Panc1 (cell line): ENCODE measurements around the gene ITGA3. TPM values are rescaled to one million over a fixed set of nuclear protein-coding genes. Genes with fewer than 3 reads are reported as not detected.

Source experiments
- ATAC-seq: fragments of 200-7000 bp; cut with Tn5 transposase; 2 replicates; pipeline ENCODE4 v1.9.1; 2020; ENCODE audit warnings: mild to moderate bottlenecking, moderate library complexity
- BruUV-seq: library from RNA; stranded (reverse); fragments of 400-500 nt; replicated peaks from 2 replicates; lab custom pipeline; 2021; lab: Mats Ljungman, UMichigan
- CTCF ChIA-PET: fragments of 300-600 bp; sonication (Branson Sonifier 250); formaldehyde crosslinking; loops from one replicate; lab custom pipeline; 2022; ENCODE audit warnings: antibody characterized with exemption; lab: Charles Lee
- POLR2A ChIA-PET: fragments of 300-600 bp; sonication (Branson Sonifier 250); formaldehyde crosslinking; loops from one replicate; lab custom pipeline; 2022; ENCODE audit warnings: antibody characterized with exemption; lab: Charles Lee
- DNase-seq: peaks from one replicate; pipeline ENCODE4 v3.0.0-alpha.2; 2010; ENCODE audit warnings: low read depth, low spot score
- H3K27ac ChIP-seq: 2 replicates; pipeline ENCODE4 v1.5.1; 2011; ENCODE audit warnings: mild to moderate bottlenecking, low read length, inconsistent platforms
- H3K27me3 ChIP-seq: fragments of 200-500 bp; sonication (Bioruptor generic); 2 replicates; pipeline ENCODE4 v1.6.0; 2014; ENCODE audit warnings: low read length, inconsistent platforms; ENCODE audit not compliant: control insufficient read depth, insufficient read depth
- H3K36me3 ChIP-seq: fragments of 200-500 bp; sonication (Bioruptor generic); 2 replicates; pipeline ENCODE4 v1.5.1; 2014; ENCODE audit warnings: inconsistent platforms, mild to moderate bottlenecking, low read length, moderate library complexity; ENCODE audit not compliant: control insufficient read depth, insufficient read depth
- H3K4me1 ChIP-seq: 2 replicates; pipeline ENCODE4 v1.5.1; 2011; ENCODE audit warnings: inconsistent platforms, mild to moderate bottlenecking, low read length, moderate library complexity; ENCODE audit not compliant: control insufficient read depth, insufficient read depth
- H3K4me3 ChIP-seq, 2 experiments: 2 replicates each; pipeline ENCODE4 v1.5.1; 2011 to 2012; ENCODE audit warnings: low read depth in 2 of 2, low read length in 2 of 2, mild to moderate bottlenecking in 2 of 2, inconsistent platforms in 1 of 2, moderate library complexity in 1 of 2
- H3K9me3 ChIP-seq: fragments of 200-500 bp; sonication (Bioruptor generic); 2 replicates; pipeline ENCODE4 v1.5.1; 2014; ENCODE audit warnings: low read depth, mild to moderate bottlenecking, inconsistent platforms, low read length, moderate library complexity; ENCODE audit not compliant: control insufficient read depth, insufficient read depth
- CTCF ChIP-seq: fragments of 450-650 bp; IDR thresholded peaks from 2 replicates; pipeline ENCODE4 v1.5.1; 2017; ENCODE audit warnings: mild to moderate bottlenecking
- POLR2AphosphoS5 ChIP-seq: IDR thresholded peaks from 2 replicates; pipeline ENCODE4 v1.6.1; 2012; ENCODE audit warnings: mild to moderate bottlenecking, low read depth, low read length, moderate library complexity
- SIN3A ChIP-seq: IDR thresholded peaks from 2 replicates; pipeline ENCODE4 v1.6.1; 2012; ENCODE audit warnings: low read depth, mild to moderate bottlenecking, low read length, moderate library complexity, borderline replicate concordance; ENCODE audit not compliant: insufficient read depth
- TCF7L2 ChIP-seq: IDR thresholded peaks from 2 replicates; pipeline ENCODE4 v1.6.1; 2011; ENCODE audit warnings: mild to moderate bottlenecking, low read depth, low read length, inconsistent platforms
- in situ Hi-C: cut with HindIII; loops from 2 replicates; pipeline ENCODE4 v1.10.0; 2016; ENCODE audit warnings: low sequenced_read_pairs, low pct_unique_long_range_greater_than_20kb
- intact Hi-C: fragments of 100-400 bp; cut with micrococcal nuclease; formaldehyde crosslinking; loops from one replicate; pipeline ENCODE4 v1.10.0; 2022; ENCODE audit not compliant: unreplicated experiment
- total RNA-seq: library from RNA; stranded (reverse); gene quantifications from one replicate; pipeline ENCODE4 v1.2.1, GENCODE V29; 2021; ENCODE audit not compliant: unreplicated experiment
- TF ChIP-seq, protein P1 (sequence below), 2 experiments: IDR thresholded peaks; 2 replicates each; pipeline ENCODE4 v1.6.1; 2011 to 2012; ENCODE audit warnings: low read depth in 2 of 2, control low read depth in 1 of 2, low read length in 1 of 2, mild to moderate bottlenecking in 1 of 2, moderate library complexity in 1 of 2; ENCODE audit not compliant: insufficient read depth in 1 of 2

The ITGA3 gene
- total RNA-seq, 1 experiment from 2014 or later, result 439 TPM

GRCh38 chr17:50136096-50136687 is 80.3 kb downstream of the ITGA3 start:
- no peak for DNase-seq
- ChIA-PET CTCF (no interaction called here), POLR2A (no interaction called here)
- H3K36me3 ChIP-seq, result peaks cover 21% of the 10 kb centered on the region
- BruUV-seq, result no TSS peak
- ATAC-seq, result no peak
- H3K9me3 ChIP-seq, result no peaks in the 10 kb centered on the region
- intact Hi-C loops, result no loop called here
- TF ChIP-seq, protein P1, sequence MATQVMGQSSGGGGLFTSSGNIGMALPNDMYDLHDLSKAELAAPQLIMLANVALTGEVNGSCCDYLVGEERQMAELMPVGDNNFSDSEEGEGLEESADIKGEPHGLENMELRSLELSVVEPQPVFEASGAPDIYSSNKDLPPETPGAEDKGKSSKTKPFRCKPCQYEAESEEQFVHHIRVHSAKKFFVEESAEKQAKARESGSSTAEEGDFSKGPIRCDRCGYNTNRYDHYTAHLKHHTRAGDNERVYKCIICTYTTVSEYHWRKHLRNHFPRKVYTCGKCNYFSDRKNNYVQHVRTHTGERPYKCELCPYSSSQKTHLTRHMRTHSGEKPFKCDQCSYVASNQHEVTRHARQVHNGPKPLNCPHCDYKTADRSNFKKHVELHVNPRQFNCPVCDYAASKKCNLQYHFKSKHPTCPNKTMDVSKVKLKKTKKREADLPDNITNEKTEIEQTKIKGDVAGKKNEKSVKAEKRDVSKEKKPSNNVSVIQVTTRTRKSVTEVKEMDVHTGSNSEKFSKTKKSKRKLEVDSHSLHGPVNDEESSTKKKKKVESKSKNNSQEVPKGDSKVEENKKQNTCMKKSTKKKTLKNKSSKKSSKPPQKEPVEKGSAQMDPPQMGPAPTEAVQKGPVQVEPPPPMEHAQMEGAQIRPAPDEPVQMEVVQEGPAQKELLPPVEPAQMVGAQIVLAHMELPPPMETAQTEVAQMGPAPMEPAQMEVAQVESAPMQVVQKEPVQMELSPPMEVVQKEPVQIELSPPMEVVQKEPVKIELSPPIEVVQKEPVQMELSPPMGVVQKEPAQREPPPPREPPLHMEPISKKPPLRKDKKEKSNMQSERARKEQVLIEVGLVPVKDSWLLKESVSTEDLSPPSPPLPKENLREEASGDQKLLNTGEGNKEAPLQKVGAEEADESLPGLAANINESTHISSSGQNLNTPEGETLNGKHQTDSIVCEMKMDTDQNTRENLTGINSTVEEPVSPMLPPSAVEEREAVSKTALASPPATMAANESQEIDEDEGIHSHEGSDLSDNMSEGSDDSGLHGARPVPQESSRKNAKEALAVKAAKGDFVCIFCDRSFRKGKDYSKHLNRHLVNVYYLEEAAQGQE (IDR thresholded peaks at IDR 0.05; ENCODE audit: insufficient read depth in 1 of 2, low read depth in 2 of 2, low read length in 1 of 2), result no peak
- no peak for TF ChIP-seq POLR2AphosphoS5
- H3K4me3 ChIP-seq, result no peak overlapping the region
- H3K27me3 ChIP-seq, result no peaks in the 10 kb centered on the region
- peaks cover 19% of the 10 kb centered on the region for H3K4me1 ChIP-seq
- in situ Hi-C loops, result no loop called here
- H3K27ac ChIP-seq, result no peak overlapping the region

DNA sequence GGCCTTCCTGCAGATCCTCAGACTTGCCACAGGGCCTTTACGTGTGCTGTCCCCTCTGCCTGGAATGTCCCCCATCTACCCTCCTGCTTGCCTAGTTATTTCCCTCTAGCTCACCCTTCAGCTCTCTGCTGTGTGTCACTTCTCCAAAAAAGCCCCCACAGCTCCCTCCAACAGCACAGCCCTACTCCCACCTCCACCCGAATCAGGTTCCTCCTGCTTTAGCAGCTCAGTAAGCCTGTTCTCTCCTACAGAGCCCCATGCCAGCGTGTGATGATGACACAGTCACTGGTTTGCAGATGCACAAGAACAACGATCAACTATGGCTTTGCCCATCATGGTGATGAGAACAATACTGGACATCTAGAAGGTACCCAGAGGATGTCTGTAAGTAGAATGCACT is 81.1 kb downstream of the ITGA3 start:
- H3K27ac ChIP-seq, result no peak overlapping the region
- no peaks in the 10 kb centered on the region for H3K27me3 ChIP-seq
- BruUV-seq, result no TSS peak
- CTCF ChIA-PET, result no interaction called here
- H3K36me3 ChIP-seq, result peaks cover 21% of the 10 kb centered on the region
- POLR2A ChIA-PET, result no interaction called here
- in situ Hi-C loops (no loop called here), intact Hi-C loops (no loop called here)
- H3K9me3 ChIP-seq, result no peaks in the 10 kb centered on the region
- no peak for ATAC-seq
- TF ChIP-seq SIN3A (no peak), POLR2AphosphoS5 (no peak), CTCF (no peak), TCF7L2 (no peak)
- TF ChIP-seq, protein P1 (IDR thresholded peaks at IDR 0.05; ENCODE audit: insufficient read depth in 1 of 2, low read depth in 2 of 2, low read length in 1 of 2), result no peak
- no peak overlapping the region for H3K4me3 ChIP-seq
- peaks cover 19% of the 10 kb centered on the region for H3K4me1 ChIP-seq
- DNase-seq, result no peak
